GM12875 (cell line): ENCODE results near the gene FAM171A1.

Experiments
- H3K4me3 ChIP-seq: one replicate; pipeline ENCODE4 v1.5.1; 2011; ENCODE audit warnings: low read depth, low read length, control low read depth
- CTCF ChIP-seq: IDR thresholded peaks from 2 replicates; pipeline ENCODE4 v1.5.1; 2011; ENCODE audit warnings: low read depth, mild to moderate bottlenecking, control low read depth, inconsistent platforms, low read length, moderate library complexity, borderline replicate concordance; ENCODE audit not compliant: insufficient read depth

FAM171A1 gene

GRCh38 chr10:15197276-15197675 lies 173.8 kb downstream of the FAM171A1 start:
- H3K4me3 ChIP-seq: no peak overlapping the region
- no peak for TF ChIP-seq CTCF

GRCh38 chr10:15196021-15196834 lies 174.9 kb downstream of the FAM171A1 start:
- no peak for TF ChIP-seq CTCF
- H3K4me3 ChIP-seq: no peak overlapping the region

GRCh38 chr10:15189133-15189885 lies 181.8 kb downstream of the FAM171A1 start:
- no peak for TF ChIP-seq CTCF
- no peak overlapping the region for H3K4me3 ChIP-seq

GRCh38 chr10:15188603-15189002 lies 182.5 kb downstream of the FAM171A1 start:
- no peak for TF ChIP-seq CTCF
- H3K4me3 ChIP-seq: no peak overlapping the region

GRCh38 chr10:15183689-15184481 lies 187.2 kb downstream of the FAM171A1 start:
- TF ChIP-seq CTCF: no peak

GRCh38 chr10:15182540-15183207 lies 188.4 kb downstream of the FAM171A1 start:
- no peak for TF ChIP-seq CTCF
- no peak overlapping the region for H3K4me3 ChIP-seq

More at GRCh38 chr10:15183689-15184481, 187.2 kb downstream of the FAM171A1 start:
- no peak overlapping the region for H3K4me3 ChIP-seq
